ENCODE results near the gene STK32A. TPM values are rescaled to one million over a fixed set of nuclear protein-coding genes. Genes with fewer than 3 reads are reported as not detected.

The STK32A gene
- total RNA-seq, 1 experiment from 2014 or later: 1.2 TPM

- no peaks in the 10 kb centered on the region for H3K9me3 ChIP-seq (ENCODE audit: control insufficient read depth in 1 of 2, insufficient read depth in 1 of 2, low read depth in 1 of 2, low read length in 2 of 2)
- no TSS peak for BruUV-seq (replicated peaks)
- no peaks in the 10 kb centered on the region for H3K4me1 ChIP-seq (ENCODE audit: control insufficient read depth in 1 of 2, insufficient read depth in 2 of 2, low read length in 2 of 2)
- no peaks in the 10 kb centered on the region for H3K9me2 ChIP-seq (ENCODE audit: insufficient read depth)
- H2AFZ ChIP-seq (ENCODE audit: low read depth, low read length, poor library complexity, severe bottlenecking): no peak overlapping the region
- H4K20me1 ChIP-seq (ENCODE audit: insufficient read depth): no peaks in the 10 kb centered on the region
- H3K27me3 ChIP-seq (ENCODE audit: insufficient read depth, low read length): no peaks in the 10 kb centered on the region
- no peak overlapping the region for H3K9ac ChIP-seq (ENCODE audit: low read length)
- H3K4me3 ChIP-seq (replicated peaks in 1 of 2; ENCODE audit: low read depth in 1 of 2, low read length in 2 of 2): no peak overlapping the region
- RAD21 ChIA-PET (ENCODE audit: low non-redundant PET in 1 of 2, low total read pairs in 2 of 2, uncharacterized antibody in 2 of 2, unreplicated experiment in 2 of 2): no interaction called here
- POLR2A ChIA-PET: no interaction called here
- no peak overlapping the region for H3K27ac ChIP-seq (ENCODE audit: low read depth, low read length)
- intact Hi-C loops (cut with micrococcal nuclease): no loop called here
- CTCF ChIA-PET: no interaction called here
- ATAC-seq: no peak
- no peaks in the 10 kb centered on the region for H3K79me2 ChIP-seq (ENCODE audit: insufficient read depth, low read length)
- no peaks in the 10 kb centered on the region for H3K36me3 ChIP-seq (ENCODE audit: control insufficient read depth in 1 of 2, insufficient read depth in 2 of 2, low read length in 2 of 2)
- no peak for DNase-seq (ENCODE audit: low read depth, low spot score)
- no peak overlapping the region for H3K4me2 ChIP-seq (ENCODE audit: low read length)
- TF ChIP-seq YY1 (IDR thresholded peaks at IDR 0.05; ENCODE audit: extremely low read depth, insufficient replicate concordance, low read depth, low read length): no peak
- no peak for TF ChIP-seq POLR2AphosphoS5 (IDR thresholded peaks at IDR 0.05; ENCODE audit: low read depth, low read length)
- TF ChIP-seq ZFX (IDR thresholded peaks at IDR 0.05): no peak
- no peak for TF ChIP-seq JUND (IDR thresholded peaks at IDR 0.05)
- no peak for TF ChIP-seq ZNF274 (IDR thresholded peaks at IDR 0.05; ENCODE audit: low read depth, low read length)
- TF ChIP-seq REST (IDR thresholded peaks at IDR 0.05; ENCODE audit: low read depth): no peak
- no peak for TF ChIP-seq CEBPB (IDR thresholded peaks at IDR 0.05; ENCODE audit: low read depth)
- TF ChIP-seq EZH2phosphoT487 (IDR thresholded peaks at IDR 0.05; ENCODE audit: borderline replicate concordance): no peak
- TF ChIP-seq EGR1 (IDR thresholded peaks at IDR 0.05; ENCODE audit: low read depth): no peak
- no peak for TF ChIP-seq SIN3A (IDR thresholded peaks at IDR 0.05; ENCODE audit: low read depth)
- TF ChIP-seq RAD21 (IDR thresholded peaks at IDR 0.05; ENCODE audit: low read depth): no peak
Measured at GRCh38 chr5:147317978-147318684, 83.3 kb downstream of the STK32A start.
